HFF-Myc (cell line): ENCODE data around the gene GABRB2.

ENCODE experiments used
- DNase-seq: peaks from one replicate; pipeline ENCODE4 v3.0.0-alpha.2; 2011; ENCODE audit warnings: low read depth; ENCODE audit errors: extremely low read depth
- H3K4me3 ChIP-seq: replicated peaks from 2 replicates; pipeline ENCODE4 v1.5.1; 2011; ENCODE audit warnings: low read depth, mild to moderate bottlenecking, control low read depth, low read length
- CTCF ChIP-seq: IDR thresholded peaks from 2 replicates; pipeline ENCODE4 v1.5.1; 2012; ENCODE audit warnings: mild to moderate bottlenecking, low read depth, low read length, control low read depth; ENCODE audit errors: missing control alignments

GABRB2 gene

GRCh38 chr5:161412792-161413191, 133.7 kb downstream of the GABRB2 start:
- DNase-seq: no peak
- no peak for TF ChIP-seq CTCF

GRCh38 chr5:161411156-161411555, 135.4 kb downstream of the GABRB2 start:
- DNase-seq: no peak
- no peak for TF ChIP-seq CTCF
- H3K4me3 ChIP-seq: no peak overlapping the region

More at GRCh38 chr5:161412792-161413191, 133.7 kb downstream of the GABRB2 start:
- H3K4me3 ChIP-seq: no peak overlapping the region

GRCh38 chr5:161410640-161411039, 135.9 kb downstream of the GABRB2 start:
- no peak for DNase-seq
- no peak for TF ChIP-seq CTCF
- H3K4me3 ChIP-seq: no peak overlapping the region

- DNase-seq: no peak
- TF ChIP-seq CTCF: no peak
Measured at GRCh38 chr5:161409471-161409870, 137.1 kb downstream of the GABRB2 start.

GRCh38 chr5:161406880-161407279, 139.6 kb downstream of the GABRB2 start:
- DNase-seq: no peak
- H3K4me3 ChIP-seq: no peak overlapping the region
- TF ChIP-seq CTCF: no peak

More at GRCh38 chr5:161409471-161409870, 137.1 kb downstream of the GABRB2 start:
- no peak overlapping the region for H3K4me3 ChIP-seq

- H3K4me3 ChIP-seq: no peak overlapping the region
- TF ChIP-seq CTCF: no peak
- no peak for DNase-seq
Measured at GRCh38 chr5:161403996-161404395, 142.5 kb downstream of the GABRB2 start.

GRCh38 chr5:161403121-161403520, 143.4 kb downstream of the GABRB2 start:
- no peak overlapping the region for H3K4me3 ChIP-seq
- no peak for DNase-seq
- no peak for TF ChIP-seq CTCF
